Measurements from ENCODE around the gene BLCAP.
"Not testable (repeated sequence)": the region's sequence is repeated elsewhere in the genome, so short reads cannot be mapped to it uniquely, and the experiment has no call there.

The BLCAP gene

DNA sequence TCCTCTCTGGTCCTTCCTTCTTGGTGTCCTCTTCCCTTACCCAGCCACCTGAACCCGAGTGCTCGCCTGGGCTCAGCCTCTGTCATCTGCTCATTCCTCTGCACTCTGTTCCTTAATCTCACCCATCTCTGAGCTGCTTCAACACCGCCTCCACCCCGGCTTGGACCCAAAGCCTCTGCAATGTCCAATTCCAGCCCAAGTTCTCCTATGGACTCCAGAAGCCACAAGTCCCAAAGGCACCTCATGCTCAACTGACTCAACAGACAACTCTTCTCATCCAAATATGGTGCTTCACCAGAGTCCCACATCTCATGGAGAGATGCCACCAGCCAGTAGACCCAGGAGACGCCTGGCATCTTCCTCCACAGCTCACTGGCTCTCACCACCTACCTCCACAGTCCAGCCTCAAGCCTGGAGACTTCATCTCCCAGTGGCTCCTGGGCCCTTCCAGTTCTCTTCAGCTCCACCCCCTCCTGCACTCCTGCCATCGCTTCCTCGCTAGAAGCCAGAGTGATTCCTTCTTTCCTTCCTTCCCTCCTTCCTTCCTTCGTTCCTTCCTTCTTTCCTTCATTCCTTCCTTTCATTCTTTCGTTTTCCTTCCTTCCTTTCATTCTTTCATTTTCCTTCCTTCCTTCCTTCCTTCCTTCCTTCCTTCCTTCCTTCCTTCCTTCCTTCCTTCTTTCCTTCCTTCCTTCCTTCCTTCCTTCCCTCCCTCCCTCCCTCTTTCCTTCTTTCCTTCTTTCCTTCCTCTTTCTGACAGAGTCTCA, 47.6 kb downstream of the BLCAP start:
- DNase-seq (ENCODE audit: low read depth): no peak

DNA sequence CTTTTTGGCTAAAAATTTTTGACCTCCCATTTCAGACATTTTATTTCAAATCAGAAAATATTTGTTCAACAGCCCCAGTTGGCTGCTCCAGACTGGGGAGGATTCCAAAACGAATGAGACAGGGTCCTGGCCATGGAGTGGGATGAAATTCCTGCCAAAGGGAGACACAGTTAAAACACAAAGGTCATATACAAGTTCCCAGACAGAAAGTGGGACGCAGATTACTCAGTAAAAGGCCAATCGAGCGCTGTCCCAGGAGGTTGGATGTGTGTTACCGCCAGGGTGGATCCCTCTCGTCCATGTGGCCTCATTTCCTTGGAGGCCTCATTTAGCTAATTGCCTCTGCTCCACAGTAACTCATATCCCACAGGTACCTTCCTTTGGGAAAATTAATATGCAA, 48.4 kb downstream of the BLCAP start:
- DNase-seq (ENCODE audit: low read depth): no peak

DNA sequence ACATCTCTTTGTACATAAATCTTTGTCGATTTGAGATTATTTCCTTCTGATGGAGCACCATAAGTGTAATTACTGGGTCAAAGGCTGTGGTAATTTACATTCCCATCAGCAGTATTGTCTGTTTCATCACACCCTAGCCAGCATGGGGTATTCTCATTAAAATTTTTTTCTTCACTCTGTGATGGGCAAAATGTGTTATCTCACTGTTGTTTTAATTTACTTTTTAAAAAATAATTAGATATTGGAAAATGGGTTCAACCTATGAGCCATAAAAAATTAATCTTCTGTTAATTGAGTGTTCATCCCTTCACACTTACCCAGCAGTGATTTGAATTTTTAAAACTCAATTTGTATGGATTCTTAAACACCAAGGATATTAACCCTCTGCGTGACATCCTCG, 50.6 kb downstream of the BLCAP start:
- DNase-seq (ENCODE audit: low read depth): no peak

DNA sequence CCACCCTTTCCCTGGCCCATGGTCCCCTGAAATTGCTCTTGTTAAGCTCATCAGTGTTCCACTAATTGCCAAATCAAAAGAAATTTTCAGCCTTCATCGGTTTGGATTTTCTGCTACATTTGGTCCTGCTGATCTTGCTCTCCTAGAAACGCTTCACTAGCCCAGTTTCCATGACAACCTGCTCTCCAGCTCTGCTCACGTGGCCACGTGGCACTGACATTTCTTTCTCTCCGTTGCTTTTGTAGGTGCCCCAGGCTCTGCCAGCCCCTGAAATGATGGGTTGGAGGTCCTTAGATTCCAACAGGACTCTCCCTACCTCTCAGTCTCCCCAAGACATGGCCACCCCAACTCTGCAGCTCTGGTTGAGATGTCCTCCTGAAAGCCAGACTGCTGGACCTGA, 52.4 kb downstream of the BLCAP start:
- no peak for DNase-seq (ENCODE audit: low read depth)

DNA sequence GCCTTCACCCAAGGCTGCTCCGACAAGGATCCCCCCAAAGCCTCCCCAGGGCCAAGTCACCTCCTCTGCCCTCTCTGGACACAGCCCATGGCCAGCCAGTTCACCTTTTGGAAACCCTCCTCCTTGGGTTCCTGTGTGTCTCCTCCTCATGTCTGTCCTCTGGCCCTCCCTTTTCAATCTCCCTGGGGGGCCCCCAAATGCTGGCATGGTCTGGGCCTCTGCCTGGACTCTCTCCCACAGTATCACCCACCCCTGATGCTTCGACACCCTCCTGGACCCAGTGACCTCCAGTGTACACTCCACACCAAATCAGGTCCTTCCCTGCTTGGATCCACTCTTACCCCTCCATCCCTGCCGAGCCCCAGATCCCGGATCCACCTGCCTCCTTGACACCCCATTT, 53.3 kb downstream of the BLCAP start:
- no peak for DNase-seq (ENCODE audit: low read depth)

DNA sequence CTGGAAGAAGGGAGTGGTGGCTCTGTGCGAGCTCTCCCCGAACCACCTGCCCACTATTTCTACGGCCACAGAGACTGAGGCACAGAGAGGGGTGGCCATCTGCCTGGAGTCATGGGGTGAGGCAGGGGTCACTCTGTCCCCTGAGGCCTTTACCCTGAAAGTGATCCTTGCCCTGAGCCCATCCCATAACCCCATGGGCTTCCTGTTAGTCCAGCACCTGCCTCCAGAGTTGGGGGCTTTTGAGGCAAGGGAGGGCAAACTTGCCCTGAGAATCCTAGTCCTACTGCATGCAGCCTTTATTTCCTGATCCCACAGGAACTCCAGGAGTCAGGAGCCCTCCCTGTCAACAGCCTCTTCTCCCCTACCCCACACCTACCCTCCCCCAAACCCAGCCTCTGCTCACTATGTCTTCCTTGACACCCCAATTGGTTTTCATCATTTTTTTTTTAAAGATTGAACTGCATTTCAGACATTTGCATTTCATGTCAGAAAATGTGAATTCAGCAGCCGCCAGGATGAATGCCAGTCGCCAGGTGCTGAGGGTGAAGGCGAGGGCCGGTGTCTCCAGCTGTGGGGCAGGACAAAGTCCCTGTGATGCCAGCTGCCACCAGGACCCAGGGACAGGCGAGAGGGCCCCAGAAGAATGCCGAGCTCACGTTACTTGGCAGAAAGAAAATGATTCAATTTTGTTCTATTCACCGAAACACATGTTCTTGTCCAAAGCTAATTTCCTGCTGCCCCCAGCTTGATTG, 54.3 kb downstream of the BLCAP start:
- DNase-seq (ENCODE audit: low read depth): no peak

DNA sequence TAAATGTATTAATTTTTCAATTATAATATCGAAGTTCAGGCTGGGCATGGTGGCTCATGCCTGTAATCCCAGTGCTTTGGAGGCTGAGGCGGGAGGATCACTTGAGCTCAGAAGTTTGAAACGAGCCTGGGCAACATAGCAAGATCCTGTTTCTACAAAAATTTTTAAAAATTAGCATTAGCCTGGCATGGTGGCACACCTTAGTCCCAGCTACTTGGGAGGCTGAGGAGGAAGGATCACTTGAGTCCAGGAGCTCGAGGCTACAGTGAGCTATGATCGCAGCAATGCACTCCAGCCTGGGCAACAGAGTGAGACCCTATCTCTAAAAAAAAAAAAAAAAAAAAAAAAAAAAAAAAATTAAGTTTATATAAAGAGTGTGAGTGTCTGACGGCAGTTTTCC, 55.2 kb downstream of the BLCAP start:
- not testable (repeated sequence) for DNase-seq (ENCODE audit: low read depth)

DNA sequence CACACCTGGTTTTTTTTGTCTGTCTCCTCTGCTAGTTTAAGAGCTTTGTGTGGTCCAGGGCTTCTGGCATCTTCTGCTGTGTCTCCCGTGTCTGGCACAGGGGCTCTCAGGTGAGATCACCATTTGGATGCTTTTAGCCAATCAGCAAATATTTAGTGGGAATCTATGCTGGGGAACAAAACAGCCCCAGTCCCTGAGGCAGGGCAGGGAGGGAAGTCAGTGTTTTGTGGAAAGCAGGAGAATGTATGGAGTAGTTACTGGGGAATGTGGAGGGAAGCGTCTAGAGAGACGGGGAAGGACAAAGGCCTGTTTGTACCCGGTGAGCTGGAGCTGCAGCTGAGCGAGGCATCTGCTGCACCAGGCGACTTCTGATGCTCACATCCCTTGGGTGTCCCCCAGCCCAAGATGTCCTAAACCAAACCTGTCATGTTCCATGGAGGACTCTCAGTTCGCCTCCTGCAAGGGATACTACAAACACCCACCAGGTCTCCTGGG, 55.9 kb downstream of the BLCAP start:
- no peak for DNase-seq (ENCODE audit: low read depth)

DNA sequence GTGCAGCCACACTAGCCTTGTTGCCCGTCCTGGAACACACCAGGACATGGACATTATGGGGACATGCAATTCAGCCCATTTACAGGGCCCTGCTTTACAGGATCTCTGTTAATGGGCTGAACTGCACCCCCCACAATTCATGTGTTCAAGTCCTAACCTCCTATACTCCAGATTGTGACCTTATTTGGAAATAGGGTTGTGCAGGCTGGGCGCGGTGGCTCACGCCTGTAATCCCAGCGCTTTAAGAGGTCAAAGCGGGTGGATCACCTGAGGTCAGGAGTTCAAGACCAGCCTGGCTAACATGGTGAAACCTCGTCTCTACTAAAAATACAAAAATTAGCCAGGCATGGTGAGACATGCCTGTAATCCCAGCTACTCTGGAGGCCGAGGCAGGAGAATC, 57.5 kb downstream of the BLCAP start:
- DNase-seq (ENCODE audit: low read depth): not testable (repeated sequence)

DNA sequence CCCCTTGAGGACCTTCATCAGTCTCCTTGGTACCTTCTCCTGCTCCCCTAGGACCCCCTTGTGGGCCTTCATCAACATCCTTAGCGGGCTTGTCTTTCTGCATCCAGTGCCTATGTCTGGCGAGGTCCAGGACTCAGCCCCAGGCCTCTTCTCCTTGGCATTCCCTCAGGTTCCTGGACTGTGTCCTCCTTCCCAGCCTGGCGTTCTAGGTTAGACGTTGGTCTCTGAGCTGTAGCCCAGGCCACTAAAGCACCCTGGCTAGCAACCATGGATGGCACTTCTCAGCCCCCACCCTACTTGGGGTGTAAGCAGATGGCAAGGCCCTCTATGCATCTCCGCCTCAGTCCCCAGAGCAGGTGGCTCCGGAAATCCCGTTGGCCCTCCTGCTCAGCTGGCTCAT, 58.1 kb downstream of the BLCAP start:
- no peak for DNase-seq (ENCODE audit: low read depth)

DNA sequence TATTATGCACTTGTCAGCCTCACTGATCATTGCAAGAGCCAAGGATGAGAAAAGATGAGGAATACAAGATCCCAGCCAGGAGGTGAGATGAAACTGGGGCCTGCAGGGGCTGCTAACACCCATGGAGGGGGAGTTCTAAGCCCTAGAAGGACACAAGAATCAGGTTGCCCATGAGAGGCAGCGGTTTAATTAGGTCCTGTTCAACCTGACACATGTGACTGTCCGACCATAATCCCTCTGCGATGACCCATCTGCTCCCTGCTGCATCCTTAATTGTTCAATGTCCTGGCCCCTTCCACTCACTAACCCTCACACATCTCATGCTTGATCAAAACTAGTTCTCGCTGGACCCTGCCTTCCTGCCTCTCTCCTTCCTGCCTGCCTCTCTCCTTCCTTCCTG, 58.8 kb downstream of the BLCAP start:
- no peak for DNase-seq (ENCODE audit: low read depth)

All from EH (cell line).